Stimulated activated naive B cell treated with anti-CD40 and anti-IgM and Interleukin-4, amounts not matched to agents 10 μg/mL and 1 μg/mL and 100 μg/mL, for 72 hours (primary cell): ENCODE results near the gene PNMA1.

Experiments
- ATAC-seq, 2 donors: fragments of 150-1000 bp; cut with Tn5 transposase; replicated peaks; 2 replicates each; pipeline ENCODE4 v1.10.0; 2021; ENCODE audit warnings: moderate library complexity in 1 of 2
- DNase-seq: peaks from one replicate; pipeline ENCODE4 v3.0.0; 2021
- H3K27ac Mint-ChIP-seq: one replicate; pipeline ENCODE4 v1.8.0; 2022; ENCODE audit warnings: mild to moderate bottlenecking, mixed read lengths
- H3K27me3 Mint-ChIP-seq, 2 donors: one replicate each; pipeline ENCODE4 v1.8.0; 2022; ENCODE audit warnings: mixed read lengths in 2 of 2
- H3K36me3 Mint-ChIP-seq, 2 donors: one replicate each; pipeline ENCODE4 v1.8.0; 2022; ENCODE audit warnings: mixed read lengths in 2 of 2, mild to moderate bottlenecking in 1 of 2
- H3K4me1 Mint-ChIP-seq, 2 donors: one replicate each; pipeline ENCODE4 v1.8.0; 2022; ENCODE audit warnings: mixed read lengths in 2 of 2, mild to moderate bottlenecking in 1 of 2
- H3K4me3 Mint-ChIP-seq, 2 donors: one replicate each; pipeline ENCODE4 v1.8.0; 2022; ENCODE audit warnings: mild to moderate bottlenecking in 2 of 2, mixed read lengths in 2 of 2, moderate library complexity in 1 of 2
- H3K9me3 Mint-ChIP-seq, 2 donors: one replicate each; pipeline ENCODE4 v1.8.0; 2022; ENCODE audit warnings: mixed read lengths in 2 of 2, mild to moderate bottlenecking in 1 of 2

Gene PNMA1

GRCh38 chr14:73665130-73665529, 49.1 kb downstream of the PNMA1 start:
- DNase-seq (no peak), ATAC-seq (no peak)
- Mint-ChIP-seq H3K27ac (no peak overlapping the region), H3K9me3 (no peaks in the 10 kb centered on the region), H3K36me3 (peaks cover 8 to 19% of the 10 kb centered on the region in 2 donors), H3K27me3 (no peaks in the 10 kb centered on the region), H3K4me3 (no peak overlapping the region), H3K4me1 (peaks cover 1 to 5% of the 10 kb centered on the region in 2 donors)

DNA sequence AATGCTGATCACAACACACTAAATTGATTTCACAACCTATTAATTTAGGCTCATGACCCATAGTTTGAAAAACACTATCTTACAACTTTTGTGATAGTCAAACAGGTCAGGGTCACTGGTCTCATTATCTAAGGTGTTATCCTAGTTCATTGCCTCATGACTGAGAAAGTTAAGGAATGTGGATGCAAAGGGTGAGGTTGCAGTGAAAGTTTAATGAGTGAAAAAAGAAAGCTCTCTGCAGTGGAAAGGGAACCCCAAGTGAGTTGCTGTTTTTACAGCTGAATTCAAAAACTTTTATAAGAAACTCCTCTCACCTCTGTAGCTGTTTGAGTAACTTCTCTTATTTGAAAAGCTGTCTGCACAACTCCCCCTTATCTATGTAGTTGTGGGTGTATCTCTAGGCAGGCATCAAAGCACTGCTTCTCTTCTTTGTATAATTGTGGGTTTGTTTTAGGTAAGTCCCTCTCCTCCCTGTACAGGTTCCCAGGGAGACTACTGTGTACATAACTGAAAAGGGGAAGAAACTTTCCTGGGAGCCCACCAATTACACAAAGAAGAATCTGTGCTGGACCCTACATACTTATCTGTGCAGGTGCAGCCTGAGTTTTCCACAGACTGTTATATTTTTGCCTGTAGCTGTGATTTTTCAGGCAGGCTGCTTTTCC, 50.5 kb downstream of the PNMA1 start:
- Mint-ChIP-seq H3K4me1 (peaks cover 1 to 5% of the 10 kb centered on the region in 2 donors), H3K27ac (no peak overlapping the region), H3K36me3 (peaks cover 7 to 14% of the 10 kb centered on the region in 2 donors), H3K4me3 (no peak overlapping the region), H3K9me3 (no peaks in the 10 kb centered on the region), H3K27me3 (no peaks in the 10 kb centered on the region)
- DNase-seq (no peak), ATAC-seq (peak; percentile 67 to 70)

- Mint-ChIP-seq H3K4me3 (no peak overlapping the region), H3K9me3 (no peaks in the 10 kb centered on the region), H3K27me3 (no peaks in the 10 kb centered on the region), H3K36me3 (peaks cover 9 to 13% of the 10 kb centered on the region in 2 donors), H3K27ac (no peak overlapping the region), H3K4me1 (peaks cover 1 to 5% of the 10 kb centered on the region in 2 donors)
- DNase-seq, result no peak
- no peak for ATAC-seq
Measured at GRCh38 chr14:73662487-73662943, 51.7 kb downstream of the PNMA1 start.

GRCh38 chr14:73661872-73662271, 52.3 kb downstream of the PNMA1 start:
- ATAC-seq (no peak), DNase-seq (no peak)
- Mint-ChIP-seq H3K4me3 (no peak overlapping the region), H3K4me1 (peaks cover 1 to 5% of the 10 kb centered on the region in 2 donors), H3K9me3 (no peaks in the 10 kb centered on the region), H3K36me3 (peaks cover 9 to 13% of the 10 kb centered on the region in 2 donors), H3K27ac (no peak overlapping the region), H3K27me3 (no peaks in the 10 kb centered on the region)
